Right lobe of liver (tissue), 6 donors: ENCODE measurements around the gene BRAP. TPM values are rescaled to one million over a fixed set of nuclear protein-coding genes. Genes with fewer than 3 reads are reported as not detected.
"Not testable (repeated sequence)": the region's sequence is repeated elsewhere in the genome, so short reads cannot be mapped to it uniquely, and the experiment has no call there.

Experiments used
- ATAC-seq, 4 donors: fragments of 200-7000 bp; cut with Tn5 transposase; one replicate each; pipeline ENCODE4 v1.9.1; 2020; ENCODE audit warnings: mild to moderate bottlenecking in 4 of 4, moderate library complexity in 4 of 4
- DNase-seq, 3 donors: peaks; one replicate each; pipeline ENCODE4 v3.0.0-alpha.2; 2020
- H3K27ac ChIP-seq, 3 donors: fragments of 200-600 bp; one replicate each; pipeline ENCODE4 v1.8.0; 2022
- H3K27me3 ChIP-seq, 2 donors: fragments of 200-600 bp; one replicate each; pipeline ENCODE4 v1.8.0; 2022
- H3K36me3 ChIP-seq, 4 donors: fragments of 200-600 bp; sonication (generic) in 1 of 4; one replicate each; pipeline versions ENCODE4 v1.5.1 to v1.8.0; 2017 to 2022; ENCODE audit warnings: control low read depth in 1 of 4
- H3K4me1 ChIP-seq, 4 donors: fragments of 200-600 bp; sonication (generic) in 1 of 4; one replicate each; pipeline versions ENCODE4 v1.5.1 to v1.8.0; 2017 to 2022; ENCODE audit warnings: control low read depth in 1 of 4
- H3K4me3 ChIP-seq, 3 donors: fragments of 200-600 bp; one replicate each; pipeline ENCODE4 v1.8.0; 2022
- H3K9me3 ChIP-seq, 4 donors: fragments of 200-600 bp; sonication (generic) in 1 of 4; one replicate each; pipeline versions ENCODE4 v1.5.1 to v1.8.0; 2017 to 2022; ENCODE audit warnings: control low read depth in 1 of 4
- POLR2A ChIP-seq: fragments of 450-650 bp; IDR thresholded peaks from one replicate; pipeline ENCODE4 v1.6.1; 2017; ENCODE audit warnings: antibody characterized with exemption, mild to moderate bottlenecking
- WGBS: methylation state at CpG from one replicate; pipeline ENCODE4 v1.1.6; 2018; ENCODE audit warnings: low coverage, low lambda C conversion rate; ENCODE audit not compliant: insufficient coverage; ENCODE audit errors: missing lambda C conversion rate; 5-methylcytosine and 5-hydroxymethylcytosine counted together
- intact Hi-C, 2 donors: fragments of 100-400 bp; cut with DNase I; formaldehyde crosslinking; loops; one replicate each; pipeline versions ENCODE4 v1.11.2 to v1.14.1; 2022
- total RNA-seq, 6 experiments: library from RNA; depleted of rRNA in 2 of 6; stranded (reverse); fragments of >200 nt in 2 of 6; fragmentation: NEBNext Ultra II Directional in 3 of 6; extraction: Animal tissue kit (Norgen Biotek cat#: 25700) in 3 of 6; gene quantifications; one replicate each; pipeline versions ENCODE4 v1.1.0 to v1.2.4, GENCODE V29; 2016 to 2023
- TF ChIP-seq, protein P1 (sequence below), 4 donors: fragments of 200-600 bp in 3 of 4; fragments of 450-650 bp in 1 of 4; IDR thresholded peaks; one replicate each; pipeline versions ENCODE4 v1.5.1 to v1.8.0; 2016 to 2022; ENCODE audit warnings: antibody characterized with exemption in 4 of 4, mild to moderate bottlenecking in 2 of 4
- donor health status: DM: no; HTN: yes; CAD: no.
- donor health status: DM: no; HTN: no; CAD: no.
- donor health status: DM: no; HTN: no; CAD: no.
- donor health status: DM: no; HTN: yes; CAD: no.
- donor health status: DM: no; HTN: yes; CAD: no.

The BRAP gene
- total RNA-seq, 6 experiments from 2014 or later, result 5.3 to 8.1 (median 7.5) TPM

DNA sequence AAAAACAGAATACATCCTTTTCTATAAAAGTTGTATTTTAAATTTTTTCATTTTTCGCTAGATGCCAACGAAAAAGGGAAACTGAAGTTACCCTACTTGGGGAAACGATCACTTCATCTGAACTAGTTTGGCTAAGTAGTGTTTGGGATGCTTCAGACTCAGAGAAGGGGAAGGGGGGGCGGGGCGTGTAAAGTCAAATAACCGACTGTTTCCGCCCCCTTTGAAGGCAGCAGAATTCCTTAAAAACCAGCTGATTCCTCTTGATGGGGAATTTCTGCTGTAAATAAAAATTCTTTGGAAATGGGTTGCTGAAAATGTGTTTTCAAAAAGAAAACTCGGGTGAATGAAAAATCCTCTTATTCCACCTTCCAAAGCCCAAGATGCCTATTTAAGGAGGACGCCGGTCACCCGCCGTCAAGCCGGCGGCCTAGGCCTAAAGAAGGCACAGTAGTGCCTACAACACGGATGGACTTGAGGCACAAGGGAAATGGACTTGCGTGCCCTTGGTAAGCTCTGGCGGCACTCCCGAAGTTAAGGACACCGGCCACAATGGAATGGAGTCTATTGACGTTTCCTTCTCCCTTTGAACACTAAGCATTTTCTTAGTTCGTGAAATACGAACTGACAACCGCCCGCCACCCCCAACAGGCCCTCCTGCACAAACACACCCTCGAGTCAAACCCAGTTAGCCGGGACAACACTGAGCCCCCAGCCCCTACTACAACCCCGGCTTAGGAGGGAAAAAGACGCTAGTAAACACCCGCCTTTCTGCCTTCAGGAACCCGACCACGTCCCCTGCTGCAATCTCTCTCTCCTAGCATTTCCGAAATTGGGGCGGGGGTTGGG is 88.5 kb downstream of the BRAP start:
- Histone ChIP-seq H3K9me3 (no peaks in the 10 kb centered on the region), H3K27ac (peak overlapping the region; percentile 91 to 99 (median 93)), H3K27me3 (no peaks in the 10 kb centered on the region), H3K4me3 (peak overlapping the region; percentile 76 to 94 (median 80)), H3K4me1 (peaks cover 0 to 41% (median 8%) of the 10 kb centered on the region in 4 donors), H3K36me3 (no peaks in the 10 kb centered on the region)
- peak; percentile 41 to 53 (median 44) for ATAC-seq
- DNase-seq, result peak; percentile 51 to 78 (median 76)
- intact Hi-C loops, result no loop called here
- WGBS, result 2% methylated on average over 31 of the region's 33 CpGs
- TF ChIP-seq, protein P1, sequence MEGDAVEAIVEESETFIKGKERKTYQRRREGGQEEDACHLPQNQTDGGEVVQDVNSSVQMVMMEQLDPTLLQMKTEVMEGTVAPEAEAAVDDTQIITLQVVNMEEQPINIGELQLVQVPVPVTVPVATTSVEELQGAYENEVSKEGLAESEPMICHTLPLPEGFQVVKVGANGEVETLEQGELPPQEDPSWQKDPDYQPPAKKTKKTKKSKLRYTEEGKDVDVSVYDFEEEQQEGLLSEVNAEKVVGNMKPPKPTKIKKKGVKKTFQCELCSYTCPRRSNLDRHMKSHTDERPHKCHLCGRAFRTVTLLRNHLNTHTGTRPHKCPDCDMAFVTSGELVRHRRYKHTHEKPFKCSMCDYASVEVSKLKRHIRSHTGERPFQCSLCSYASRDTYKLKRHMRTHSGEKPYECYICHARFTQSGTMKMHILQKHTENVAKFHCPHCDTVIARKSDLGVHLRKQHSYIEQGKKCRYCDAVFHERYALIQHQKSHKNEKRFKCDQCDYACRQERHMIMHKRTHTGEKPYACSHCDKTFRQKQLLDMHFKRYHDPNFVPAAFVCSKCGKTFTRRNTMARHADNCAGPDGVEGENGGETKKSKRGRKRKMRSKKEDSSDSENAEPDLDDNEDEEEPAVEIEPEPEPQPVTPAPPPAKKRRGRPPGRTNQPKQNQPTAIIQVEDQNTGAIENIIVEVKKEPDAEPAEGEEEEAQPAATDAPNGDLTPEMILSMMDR (IDR thresholded peaks at IDR 0.05), result no peak
- TF ChIP-seq POLR2A, result no peak

DNA sequence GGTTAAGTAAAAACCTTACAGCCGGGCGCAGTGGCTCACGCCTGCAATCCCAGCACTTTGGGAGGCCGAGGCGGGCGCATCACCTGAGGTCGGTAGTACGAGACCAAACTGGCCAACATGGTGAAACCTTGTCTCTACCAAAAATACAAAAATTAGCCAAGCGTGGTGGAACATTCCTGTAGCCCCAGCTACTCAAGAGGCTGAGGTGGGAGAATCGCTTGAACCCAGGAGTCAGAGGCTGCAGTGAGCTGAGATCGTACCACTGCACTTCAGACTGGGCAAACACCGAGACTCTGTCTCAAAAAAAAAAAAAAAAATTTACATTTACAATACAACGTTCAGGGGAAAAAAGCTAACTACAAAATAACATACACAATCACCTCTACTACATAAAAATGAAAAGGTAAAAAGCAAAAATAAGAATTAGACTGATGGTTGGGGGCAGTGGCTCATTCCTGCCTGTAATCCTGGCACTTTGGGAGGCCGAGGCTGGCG is 90.4 kb downstream of the BRAP start:
- DNase-seq, ATAC-seq: not testable (repeated sequence)

More for the DNA sequence above, 90.4 kb downstream of the BRAP start:
- H3K4me1 ChIP-seq, result peaks cover 0 to 51% (median 8%) of the 10 kb centered on the region in 4 donors
- H3K9me3 ChIP-seq, H3K36me3 ChIP-seq, H3K27ac ChIP-seq, H3K4me3 ChIP-seq, intact Hi-C loops, H3K27me3 ChIP-seq: not testable (repeated sequence)
- 70% methylated on average over 12 of the region's 15 CpGs for WGBS

Other genes starting within 250 kb of the BRAP start
- gene ATXN2, start 86.6 kb downstream of the BRAP start, total RNA-seq, result 10 to 100 TPM; 19.1 to 39.5 (median 27.6) TPM
- 10 to 100 TPM; 24.7 to 41.7 (median 26.8) TPM for gene ACAD10, start 97 bp upstream of the BRAP start, total RNA-seq
- 1,000 to 10,000 TPM in 2 of 6 experiments, 100 to 1,000 TPM in 4; 287 to 1,060 (median 749) TPM for gene ALDH2, start 81.0 kb upstream of the BRAP start, total RNA-seq
- gene MAPKAPK5, start 156.3 kb upstream of the BRAP start, total RNA-seq, result 10 to 100 TPM; 18.0 to 28.1 (median 19.9) TPM